HUES6 (cell line): ENCODE data around the gene LOC128125822.

Source experiments
- H3K27ac ChIP-seq: 2 replicates; pipeline ENCODE4 v1.7.0; 2013; ENCODE audit warnings: low read depth, mild to moderate bottlenecking, low read length, inconsistent platforms
- H3K27me3 ChIP-seq: 2 replicates; pipeline ENCODE4 v1.6.1; 2013; ENCODE audit warnings: low read length; ENCODE audit not compliant: control insufficient read depth, insufficient read depth
- H3K36me3 ChIP-seq: 2 replicates; pipeline ENCODE4 v1.6.1; 2013; ENCODE audit warnings: low read length; ENCODE audit not compliant: control insufficient read depth, insufficient read depth
- H3K4me1 ChIP-seq: 2 replicates; pipeline ENCODE4 v1.6.1; 2013; ENCODE audit warnings: low read length; ENCODE audit not compliant: control insufficient read depth, insufficient read depth
- H3K4me3 ChIP-seq: 2 replicates; pipeline ENCODE4 v1.5.1; 2013; ENCODE audit warnings: low read depth, low read length
- H3K9ac ChIP-seq: one replicate; pipeline ENCODE4 v1.6.1; 2013; ENCODE audit warnings: mild to moderate bottlenecking, low read length
- H3K9me3 ChIP-seq: 2 replicates; pipeline ENCODE4 v1.6.1; 2013; ENCODE audit warnings: low read depth, low read length; ENCODE audit not compliant: control insufficient read depth, insufficient read depth

The LOC128125822 gene

GRCh38 chr6:63556369-63556768 is 15.9 kb upstream of the LOC128125822 start:
- Histone ChIP-seq H3K36me3 (no peaks in the 10 kb centered on the region), H3K4me3 (no peak overlapping the region), H3K4me1 (no peaks in the 10 kb centered on the region), H3K9me3 (no peaks in the 10 kb centered on the region), H3K27ac (no peak overlapping the region), H3K9ac (no peak overlapping the region), H3K27me3 (peaks cover 20% of the 10 kb centered on the region; the same call in 1 of the 2 replicates)

GRCh38 chr6:63558278-63558677 is 14.0 kb upstream of the LOC128125822 start:
- no peaks in the 10 kb centered on the region for H3K9me3 ChIP-seq
- H3K27ac ChIP-seq, result no peak overlapping the region
- no peaks in the 10 kb centered on the region for H3K4me1 ChIP-seq
- H3K9ac ChIP-seq, result no peak overlapping the region
- no peak overlapping the region for H3K4me3 ChIP-seq
- no peaks in the 10 kb centered on the region for H3K36me3 ChIP-seq
- peaks cover 16% of the 10 kb centered on the region; the same call in 1 of the 2 replicates for H3K27me3 ChIP-seq

GRCh38 chr6:63560801-63561287 is 11.4 kb upstream of the LOC128125822 start:
- no peak overlapping the region for H3K27ac ChIP-seq
- no peak overlapping the region for H3K4me3 ChIP-seq
- no peak overlapping the region for H3K9ac ChIP-seq
- peaks cover 2% of the 10 kb centered on the region for H3K4me1 ChIP-seq
- H3K27me3 ChIP-seq, result peaks cover 9% of the 10 kb centered on the region; the same call in 1 of the 2 replicates
- no peaks in the 10 kb centered on the region for H3K36me3 ChIP-seq
- no peaks in the 10 kb centered on the region for H3K9me3 ChIP-seq

GRCh38 chr6:63561288-63561687 is 11.0 kb upstream of the LOC128125822 start:
- Histone ChIP-seq H3K36me3 (no peaks in the 10 kb centered on the region), H3K4me3 (no peak overlapping the region), H3K27ac (no peak overlapping the region), H3K9ac (no peak overlapping the region), H3K9me3 (no peaks in the 10 kb centered on the region), H3K4me1 (peaks cover 7% of the 10 kb centered on the region), H3K27me3 (peaks cover 9% of the 10 kb centered on the region; the same call in 1 of the 2 replicates)

GRCh38 chr6:63563235-63563634 is 9.0 kb upstream of the LOC128125822 start:
- Histone ChIP-seq H3K27ac (no peak overlapping the region), H3K4me1 (peaks cover 8% of the 10 kb centered on the region), H3K9me3 (no peaks in the 10 kb centered on the region), H3K4me3 (no peak overlapping the region), H3K27me3 (peaks cover 9% of the 10 kb centered on the region; the same call in 1 of the 2 replicates), H3K36me3 (no peaks in the 10 kb centered on the region), H3K9ac (no peak overlapping the region)

GRCh38 chr6:63565058-63565726 is 7.1 kb upstream of the LOC128125822 start:
- no peak overlapping the region for H3K27ac ChIP-seq
- H3K36me3 ChIP-seq, result no peaks in the 10 kb centered on the region
- no peak overlapping the region for H3K4me3 ChIP-seq
- peaks cover 6% of the 10 kb centered on the region; the same call in 1 of the 2 replicates for H3K27me3 ChIP-seq
- H3K4me1 ChIP-seq, result peaks cover 8% of the 10 kb centered on the region
- no peaks in the 10 kb centered on the region for H3K9me3 ChIP-seq
- no peak overlapping the region for H3K9ac ChIP-seq

- H3K9ac ChIP-seq, result no peak overlapping the region
- H3K27ac ChIP-seq, result no peak overlapping the region
- H3K4me1 ChIP-seq, result peaks cover 8% of the 10 kb centered on the region
These were observed 6.3 kb upstream of the LOC128125822 start for GRCh38 chr6:63565727-63566596.

GRCh38 chr6:63567966-63568365 is 4.3 kb upstream of the LOC128125822 start:
- Histone ChIP-seq H3K27ac (no peak overlapping the region), H3K27me3 (peaks cover 17% of the 10 kb centered on the region; the same call in 1 of the 2 replicates), H3K36me3 (no peaks in the 10 kb centered on the region), H3K4me1 (peaks cover 15% of the 10 kb centered on the region), H3K9me3 (no peaks in the 10 kb centered on the region), H3K4me3 (no peak overlapping the region), H3K9ac (no peak overlapping the region)

More at GRCh38 chr6:63565727-63566596, 6.3 kb upstream of the LOC128125822 start:
- no peak overlapping the region for H3K4me3 ChIP-seq
- H3K9me3 ChIP-seq, result no peaks in the 10 kb centered on the region
- H3K36me3 ChIP-seq, result no peaks in the 10 kb centered on the region
- peaks cover 11% of the 10 kb centered on the region; the same call in 1 of the 2 replicates for H3K27me3 ChIP-seq

- H3K4me1 ChIP-seq, result peaks cover 7% of the 10 kb centered on the region
- peaks cover 14% of the 10 kb centered on the region for H3K36me3 ChIP-seq
- peak overlapping the region; percentile 86 for H3K9ac ChIP-seq
- H3K9me3 ChIP-seq, result no peaks in the 10 kb centered on the region
- H3K27ac ChIP-seq, result peak overlapping the region; percentile 29; the same call in 1 of the 2 replicates
- peak overlapping the region; percentile 71 for H3K4me3 ChIP-seq
- H3K27me3 ChIP-seq, result peaks cover 17% of the 10 kb centered on the region; the same call in 1 of the 2 replicates
These were observed 778 bp upstream of the LOC128125822 start for GRCh38 chr6:63571361-63572043.

- peaks cover 26% of the 10 kb centered on the region for H3K36me3 ChIP-seq
- H3K27ac ChIP-seq, result peak overlapping the region; percentile 97
- H3K9me3 ChIP-seq, result no peaks in the 10 kb centered on the region
- peaks cover 7% of the 10 kb centered on the region; the same call in 1 of the 2 replicates for H3K4me1 ChIP-seq
- H3K27me3 ChIP-seq, result peaks cover 17% of the 10 kb centered on the region; the same call in 1 of the 2 replicates
- H3K4me3 ChIP-seq, result peak overlapping the region; percentile 71
- H3K9ac ChIP-seq, result peak overlapping the region; percentile 99
These were observed 431 bp downstream of the LOC128125822 start for GRCh38 chr6:63572747-63573075.
